ENCODE results near the gene DCAF6.

DCAF6 gene

DNA sequence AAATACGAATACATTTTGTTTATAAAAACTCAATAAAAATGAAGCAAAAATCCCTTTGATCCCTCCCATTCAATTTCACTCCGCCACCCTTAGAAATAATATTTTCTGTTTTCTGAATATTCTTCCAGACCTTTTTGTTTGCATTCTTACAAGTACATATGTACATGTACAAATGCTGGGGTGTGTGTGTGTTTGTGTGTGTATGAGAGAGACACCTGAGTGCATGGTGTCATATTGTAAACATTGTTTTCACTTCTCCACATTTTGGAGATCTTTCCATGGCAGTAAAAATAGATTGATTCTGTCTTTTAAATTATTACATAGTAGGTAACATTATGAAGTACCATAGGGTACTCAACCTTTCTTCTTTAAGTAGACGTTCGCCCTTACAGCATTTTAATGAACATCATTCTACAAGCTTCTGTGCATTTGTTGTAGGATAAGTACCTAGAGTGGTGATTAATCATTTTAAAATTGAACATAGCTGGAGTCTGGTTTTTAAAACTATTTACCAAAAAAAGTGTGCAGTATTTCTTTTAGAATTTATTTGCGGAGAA is 1.7 kb downstream of the DCAF6 start:
- TF ChIP-seq EZH2phosphoT487 (conservative IDR thresholded peaks at IDR 0.05; ENCODE audit: low read length), result no peak
- TF ChIP-seq, protein P1, sequence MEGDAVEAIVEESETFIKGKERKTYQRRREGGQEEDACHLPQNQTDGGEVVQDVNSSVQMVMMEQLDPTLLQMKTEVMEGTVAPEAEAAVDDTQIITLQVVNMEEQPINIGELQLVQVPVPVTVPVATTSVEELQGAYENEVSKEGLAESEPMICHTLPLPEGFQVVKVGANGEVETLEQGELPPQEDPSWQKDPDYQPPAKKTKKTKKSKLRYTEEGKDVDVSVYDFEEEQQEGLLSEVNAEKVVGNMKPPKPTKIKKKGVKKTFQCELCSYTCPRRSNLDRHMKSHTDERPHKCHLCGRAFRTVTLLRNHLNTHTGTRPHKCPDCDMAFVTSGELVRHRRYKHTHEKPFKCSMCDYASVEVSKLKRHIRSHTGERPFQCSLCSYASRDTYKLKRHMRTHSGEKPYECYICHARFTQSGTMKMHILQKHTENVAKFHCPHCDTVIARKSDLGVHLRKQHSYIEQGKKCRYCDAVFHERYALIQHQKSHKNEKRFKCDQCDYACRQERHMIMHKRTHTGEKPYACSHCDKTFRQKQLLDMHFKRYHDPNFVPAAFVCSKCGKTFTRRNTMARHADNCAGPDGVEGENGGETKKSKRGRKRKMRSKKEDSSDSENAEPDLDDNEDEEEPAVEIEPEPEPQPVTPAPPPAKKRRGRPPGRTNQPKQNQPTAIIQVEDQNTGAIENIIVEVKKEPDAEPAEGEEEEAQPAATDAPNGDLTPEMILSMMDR (IDR thresholded peaks at IDR 0.05; ENCODE audit: insufficient read depth, low read length, poor library complexity, severe bottlenecking), result no peak
- Histone ChIP-seq H2AFZ (ENCODE audit: low read depth, low read length, severe bottlenecking) (no peak overlapping the region), H4K20me1 (ENCODE audit: low read depth, low read length) (peaks cover 13% of the 10 kb centered on the region), H3K27ac (ENCODE audit: low read depth, low read length) (peak overlapping the region; percentile 89), H3K36me3 (ENCODE audit: low read length) (no peaks in the 10 kb centered on the region), H3F3A (ENCODE audit: insufficient read depth) (no peaks in the 10 kb centered on the region), H3K9me2 (replicated peaks; ENCODE audit: insufficient read depth, low read length) (no peaks in the 10 kb centered on the region), H3K27me3 (ENCODE audit: low read length) (no peaks in the 10 kb centered on the region), H3K79me2 (ENCODE audit: insufficient read depth, low read length) (peaks cover 78% of the 10 kb centered on the region), H3K4me3 (ENCODE audit: insufficient read depth, low read length, poor library complexity, severe bottlenecking) (peak overlapping the region; percentile 71), H3K9me3 (ENCODE audit: insufficient read depth, low read length) (no peaks in the 10 kb centered on the region), H3K4me2 (ENCODE audit: low read depth, low read length, poor library complexity, severe bottlenecking) (peak overlapping the region; percentile 99), H3K9ac (ENCODE audit: low read length) (peak overlapping the region; percentile 78)

DNA sequence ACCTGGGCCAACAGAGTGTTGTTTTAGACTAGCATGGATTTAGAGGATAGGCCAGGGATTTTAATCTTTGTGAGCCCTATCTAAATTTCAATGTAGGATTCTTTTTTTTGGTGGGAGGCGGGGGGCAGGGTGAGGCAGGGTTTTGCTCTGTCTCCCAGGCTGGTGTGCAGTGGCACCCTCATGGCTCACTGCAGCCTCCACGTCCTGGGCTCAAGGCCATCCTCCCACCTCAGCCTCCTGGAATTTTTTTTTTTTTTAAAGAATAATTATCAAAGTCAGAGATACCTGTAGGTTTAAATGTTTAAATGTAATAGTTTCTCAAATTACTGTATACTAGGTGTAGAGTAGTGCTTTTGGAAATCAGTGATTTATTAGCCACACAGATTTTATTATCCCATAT is 3.8 kb downstream of the DCAF6 start:
- Histone ChIP-seq H2AFZ (ENCODE audit: low read depth, low read length, severe bottlenecking) (no peak overlapping the region), H3K27ac (ENCODE audit: low read depth, low read length) (no peak overlapping the region), H3K4me3 (ENCODE audit: insufficient read depth, low read length, poor library complexity, severe bottlenecking) (no peak overlapping the region), H3K9me2 (replicated peaks; ENCODE audit: insufficient read depth, low read length) (no peaks in the 10 kb centered on the region), H3K27me3 (ENCODE audit: low read length) (no peaks in the 10 kb centered on the region), H3K4me2 (ENCODE audit: low read depth, low read length, poor library complexity, severe bottlenecking) (no peak overlapping the region), H4K20me1 (ENCODE audit: low read depth, low read length) (peaks cover 22% of the 10 kb centered on the region), H3K36me3 (ENCODE audit: low read length) (no peaks in the 10 kb centered on the region), H3K9ac (ENCODE audit: low read length) (no peak overlapping the region), H3F3A (ENCODE audit: insufficient read depth) (no peaks in the 10 kb centered on the region), H3K9me3 (ENCODE audit: insufficient read depth, low read length) (no peaks in the 10 kb centered on the region), H3K79me2 (ENCODE audit: insufficient read depth, low read length) (peaks cover 81% of the 10 kb centered on the region)
- TF ChIP-seq EZH2phosphoT487 (conservative IDR thresholded peaks at IDR 0.05; ENCODE audit: low read length), result no peak
- TF ChIP-seq, protein P1 (IDR thresholded peaks at IDR 0.05; ENCODE audit: insufficient read depth, low read length, poor library complexity, severe bottlenecking), result no peak

DNA sequence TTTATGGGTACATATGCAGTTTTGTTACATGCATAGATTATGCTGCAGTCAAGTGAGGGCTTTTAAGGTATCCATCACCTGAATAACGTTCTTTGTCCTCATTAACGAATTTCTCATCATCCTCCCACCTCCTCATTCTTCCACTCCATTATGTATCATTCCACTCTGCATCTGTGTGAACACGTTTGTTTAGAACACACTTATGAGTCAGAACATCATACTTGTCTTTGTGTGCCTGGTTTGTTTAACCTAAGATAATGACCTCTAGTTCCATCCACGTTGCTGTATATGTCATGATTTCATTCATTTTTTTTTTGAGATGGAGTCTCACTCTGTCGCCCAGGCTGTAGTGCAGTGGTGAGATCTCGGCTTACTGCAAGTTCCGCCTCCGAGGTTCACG is 7.1 kb downstream of the DCAF6 start:
- no peaks in the 10 kb centered on the region for H3K36me3 ChIP-seq (ENCODE audit: low read length)
- no peaks in the 10 kb centered on the region for H3K9me2 ChIP-seq (replicated peaks; ENCODE audit: insufficient read depth, low read length)
- H3K79me2 ChIP-seq (ENCODE audit: insufficient read depth, low read length), result peaks cover 92% of the 10 kb centered on the region
- no peaks in the 10 kb centered on the region for H3F3A ChIP-seq (ENCODE audit: insufficient read depth)
- H3K9me3 ChIP-seq (ENCODE audit: insufficient read depth, low read length), result no peaks in the 10 kb centered on the region
- TF ChIP-seq, protein P1 (IDR thresholded peaks at IDR 0.05; ENCODE audit: insufficient read depth, low read length, poor library complexity, severe bottlenecking), result no peak
- no peak for TF ChIP-seq EZH2phosphoT487 (conservative IDR thresholded peaks at IDR 0.05; ENCODE audit: low read length)
- H3K27me3 ChIP-seq (ENCODE audit: low read length), result no peaks in the 10 kb centered on the region
- no peak overlapping the region for H2AFZ ChIP-seq (ENCODE audit: low read depth, low read length, severe bottlenecking)
- no peak overlapping the region for H3K27ac ChIP-seq (ENCODE audit: low read depth, low read length)
- no peak overlapping the region for H3K4me3 ChIP-seq (ENCODE audit: insufficient read depth, low read length, poor library complexity, severe bottlenecking)
- H4K20me1 ChIP-seq (ENCODE audit: low read depth, low read length), result peaks cover 33% of the 10 kb centered on the region
- H3K4me2 ChIP-seq (ENCODE audit: low read depth, low read length, poor library complexity, severe bottlenecking), result no peak overlapping the region
- no peak overlapping the region for H3K9ac ChIP-seq (ENCODE audit: low read length)

All from SU-DHL-6 (cell line).